Upper lobe of left lung (tissue), 6 donors: ENCODE measurements around the gene ARHGAP24. TPM values are rescaled to one million over a fixed set of nuclear protein-coding genes. Genes with fewer than 3 reads are reported as not detected.

Experiments used
- ATAC-seq, 2 donors: fragments of 200-7000 bp; cut with Tn5 transposase; one replicate each; pipeline ENCODE4 v1.9.1; 2022; ENCODE audit warnings: mild to moderate bottlenecking in 2 of 2, moderate library complexity in 2 of 2; ENCODE audit not compliant: low FRiP score in 2 of 2
- DNase-seq, 2 donors: peaks; one replicate each; pipeline ENCODE4 v3.0.0-alpha.2; 2019 to 2020
- H3K27ac ChIP-seq, 4 donors: fragments of 200-600 bp; sonication (generic); one replicate each; pipeline ENCODE4 v1.5.1; 2016 to 2019
- H3K27me3 ChIP-seq, 4 donors: fragments of 200-600 bp; sonication (generic); one replicate each; pipeline ENCODE4 v1.5.1; 2017 to 2019
- H3K36me3 ChIP-seq, 4 donors: fragments of 200-600 bp; sonication (generic); one replicate each; pipeline ENCODE4 v1.5.1; 2016 to 2019
- H3K4me1 ChIP-seq, 4 donors: fragments of 200-600 bp; sonication (generic); one replicate each; pipeline ENCODE4 v1.5.1; 2018 to 2019
- H3K4me3 ChIP-seq, 4 donors: fragments of 200-600 bp; sonication (generic); one replicate each; pipeline ENCODE4 v1.5.1; 2017 to 2019; ENCODE audit warnings: mild to moderate bottlenecking in 2 of 4, moderate library complexity in 1 of 4
- H3K9me3 ChIP-seq, 4 donors: fragments of 200-600 bp; sonication (generic); one replicate each; pipeline ENCODE4 v1.5.1; 2018 to 2019
- EP300 ChIP-seq, 4 donors: sonication (generic); formaldehyde crosslinking; IDR thresholded peaks; one replicate each; pipeline ENCODE4 v1.5.1; 2017; ENCODE audit warnings: antibody characterized with exemption in 4 of 4, control low read depth in 2 of 4
- POLR2A ChIP-seq, 4 donors: fragments of 450-650 bp; IDR thresholded peaks; one replicate each; pipeline ENCODE4 v1.5.1; 2016 to 2017; ENCODE audit warnings: antibody characterized with exemption in 4 of 4, mild to moderate bottlenecking in 2 of 4
- POLR2AphosphoS5 ChIP-seq, 2 donors: sonication (generic); formaldehyde crosslinking; IDR thresholded peaks; one replicate each; pipeline ENCODE4 v1.5.1; 2017; ENCODE audit warnings: antibody characterized with exemption in 2 of 2
- WGBS, 2 donors: methylation state at CpG; one replicate each; pipeline ENCODE4 v1.1.5; 2017 to 2018; 5-methylcytosine and 5-hydroxymethylcytosine counted together
- total RNA-seq, 6 donors: library from RNA; depleted of rRNA in 4 of 6; stranded (reverse); fragments of >200 nt in 4 of 6; gene quantifications; one replicate each; pipeline versions ENCODE4 v1.1.0 to v1.2.1, GENCODE V29; 2016 to 2021
- TF ChIP-seq, protein P1 (sequence below), 6 experiments: fragments of 450-650 bp in 4 of 6; fragments of 200-600 bp in 2 of 6; sonication (generic) in 2 of 6; IDR thresholded peaks; one replicate each; pipeline ENCODE4 v1.5.1; 2016 to 2019; ENCODE audit warnings: antibody characterized with exemption in 6 of 6
- donor health status: DM: no; HTN: no; CAD: no; lungs with moderate emphysema.
- donor health status: DM: no; HTN: yes; CAD: no; lungs with severe emphysema.

The ARHGAP24 gene
- total RNA-seq, 6 donors from 2014 or later: 26.4 to 92.2 (median 52.4) TPM

GRCh38 chr4:85925071-85925470 lies 450.1 kb downstream of the ARHGAP24 start:
- 80 to 92% methylated on average over 6 of the region's 6 CpGs for WGBS, 2 donors
- DNase-seq: no peak

GRCh38 chr4:85928775-85929591 lies 454.0 kb downstream of the ARHGAP24 start:
- Histone ChIP-seq H3K27ac (peak overlapping the region; percentile 28 to 69 (median 64)), H3K9me3 (no peaks in the 10 kb centered on the region), H3K4me1 (peaks cover 7 to 33% (median 17%) of the 10 kb centered on the region in 4 donors), H3K4me3 (peak overlapping the region in 2 of 4 donors; percentile 27 to 30), H3K36me3 (no peaks in the 10 kb centered on the region), H3K27me3 (no peaks in the 10 kb centered on the region)
- TF ChIP-seq, protein P1, sequence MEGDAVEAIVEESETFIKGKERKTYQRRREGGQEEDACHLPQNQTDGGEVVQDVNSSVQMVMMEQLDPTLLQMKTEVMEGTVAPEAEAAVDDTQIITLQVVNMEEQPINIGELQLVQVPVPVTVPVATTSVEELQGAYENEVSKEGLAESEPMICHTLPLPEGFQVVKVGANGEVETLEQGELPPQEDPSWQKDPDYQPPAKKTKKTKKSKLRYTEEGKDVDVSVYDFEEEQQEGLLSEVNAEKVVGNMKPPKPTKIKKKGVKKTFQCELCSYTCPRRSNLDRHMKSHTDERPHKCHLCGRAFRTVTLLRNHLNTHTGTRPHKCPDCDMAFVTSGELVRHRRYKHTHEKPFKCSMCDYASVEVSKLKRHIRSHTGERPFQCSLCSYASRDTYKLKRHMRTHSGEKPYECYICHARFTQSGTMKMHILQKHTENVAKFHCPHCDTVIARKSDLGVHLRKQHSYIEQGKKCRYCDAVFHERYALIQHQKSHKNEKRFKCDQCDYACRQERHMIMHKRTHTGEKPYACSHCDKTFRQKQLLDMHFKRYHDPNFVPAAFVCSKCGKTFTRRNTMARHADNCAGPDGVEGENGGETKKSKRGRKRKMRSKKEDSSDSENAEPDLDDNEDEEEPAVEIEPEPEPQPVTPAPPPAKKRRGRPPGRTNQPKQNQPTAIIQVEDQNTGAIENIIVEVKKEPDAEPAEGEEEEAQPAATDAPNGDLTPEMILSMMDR (IDR thresholded peaks at IDR 0.05): no peak
- TF ChIP-seq EP300 (IDR thresholded peaks at IDR 0.05) (no peak), POLR2A (IDR thresholded peaks at IDR 0.05) (no peak), POLR2AphosphoS5 (IDR thresholded peaks at IDR 0.05) (no peak)
- DNase-seq: peak in 1 of 2 donors; percentile 53
- peak; percentile 64 to 77 for ATAC-seq
- WGBS, 2 donors: 46 to 51% methylated on average over 5 of the region's 5 CpGs

More at GRCh38 chr4:85925071-85925470, 450.1 kb downstream of the ARHGAP24 start:
- H3K27me3 ChIP-seq: no peaks in the 10 kb centered on the region
- no peak for TF ChIP-seq POLR2A (IDR thresholded peaks at IDR 0.05)
- TF ChIP-seq, protein P1 (IDR thresholded peaks at IDR 0.05): no peak
- no peak for TF ChIP-seq EP300 (IDR thresholded peaks at IDR 0.05)
- no peak for TF ChIP-seq POLR2AphosphoS5 (IDR thresholded peaks at IDR 0.05)
- H3K4me3 ChIP-seq: no peak overlapping the region
- ATAC-seq: no peak
- no peaks in the 10 kb centered on the region for H3K36me3 ChIP-seq
- H3K27ac ChIP-seq: no peak overlapping the region
- H3K4me1 ChIP-seq: peaks cover 4 to 16% (median 10%) of the 10 kb centered on the region in 4 donors
- H3K9me3 ChIP-seq: no peaks in the 10 kb centered on the region

- WGBS, 2 donors: 6 to 18% methylated on average over 10 of the region's 10 CpGs
- Histone ChIP-seq H3K27ac (peak overlapping the region; percentile 28 to 69 (median 64)), H3K27me3 (no peaks in the 10 kb centered on the region), H3K36me3 (no peaks in the 10 kb centered on the region), H3K4me1 (peaks cover 7 to 33% (median 18%) of the 10 kb centered on the region in 4 donors), H3K9me3 (no peaks in the 10 kb centered on the region), H3K4me3 (peak overlapping the region in 3 of 4 donors; percentile 15 to 30 (median 27))
- ATAC-seq (peak; percentile 35 to 66), DNase-seq (peak; percentile 46 to 56)
- TF ChIP-seq, protein P1 (IDR thresholded peaks at IDR 0.05): no peak
- TF ChIP-seq POLR2AphosphoS5 (IDR thresholded peaks at IDR 0.05): no peak
- TF ChIP-seq EP300 (IDR thresholded peaks at IDR 0.05): no peak
- no peak for TF ChIP-seq POLR2A (IDR thresholded peaks at IDR 0.05)
Measured at GRCh38 chr4:85929961-85930665, 455.2 kb downstream of the ARHGAP24 start.

GRCh38 chr4:85932500-85933290 lies 457.7 kb downstream of the ARHGAP24 start:
- no peaks in the 10 kb centered on the region for H3K36me3 ChIP-seq
- ATAC-seq (peak; percentile 23 to 70), DNase-seq (peak; percentile 45 to 60)
- H3K27ac ChIP-seq: peak overlapping the region; percentile 63 to 71 (median 68)
- H3K27me3 ChIP-seq: no peaks in the 10 kb centered on the region
- H3K4me3 ChIP-seq: peak overlapping the region in 3 of 4 donors; percentile 22 to 40 (median 30)
- TF ChIP-seq, protein P1 (IDR thresholded peaks at IDR 0.05): no peak
- TF ChIP-seq POLR2A (IDR thresholded peaks at IDR 0.05) (peak in 1 of 4 donors; percentile 40), POLR2AphosphoS5 (IDR thresholded peaks at IDR 0.05) (no peak)
- peaks cover 7 to 33% (median 18%) of the 10 kb centered on the region in 4 donors for H3K4me1 ChIP-seq
- WGBS, 2 donors: 21 to 36% methylated on average over 13 to 18 of the region's 18 CpGs
- no peaks in the 10 kb centered on the region for H3K9me3 ChIP-seq
